Epidermal melanocyte (primary cell): ENCODE measurements around the gene USF2.

Source experiments
- DNase-seq: peaks from one replicate; pipeline ENCODE4 v3.0.0; 2011; ENCODE audit warnings: low spot score; ENCODE audit not compliant: insufficient read length

USF2 gene

GRCh38 chr19:35317464-35318043, 48.8 kb downstream of the USF2 start:
- DNase-seq, result no peak

GRCh38 chr19:35318679-35319448, 50.1 kb downstream of the USF2 start:
- no peak for DNase-seq

GRCh38 chr19:35320065-35320713, 51.4 kb downstream of the USF2 start:
- no peak for DNase-seq

GRCh38 chr19:35321291-35321690, 52.5 kb downstream of the USF2 start:
- DNase-seq, result no peak

- DNase-seq, result no peak
Observed at GRCh38 chr19:35322014-35322413, 53.3 kb downstream of the USF2 start.

- no peak for DNase-seq
Observed at GRCh38 chr19:35327642-35328041, 58.9 kb downstream of the USF2 start.

GRCh38 chr19:35328851-35329285, 60.1 kb downstream of the USF2 start, which contains the start of gene CD22:
TSS of gene CD22 (plus strand) at chr19:35329187. CDS start at chr19:35332041, 2,854 bp downstream.
- DNase-seq, result no peak

- no peak for DNase-seq
Observed at GRCh38 chr19:35329323-35329722, 60.6 kb downstream of the USF2 start.
